Measurements from ENCODE around the gene MATR3.

DNA sequence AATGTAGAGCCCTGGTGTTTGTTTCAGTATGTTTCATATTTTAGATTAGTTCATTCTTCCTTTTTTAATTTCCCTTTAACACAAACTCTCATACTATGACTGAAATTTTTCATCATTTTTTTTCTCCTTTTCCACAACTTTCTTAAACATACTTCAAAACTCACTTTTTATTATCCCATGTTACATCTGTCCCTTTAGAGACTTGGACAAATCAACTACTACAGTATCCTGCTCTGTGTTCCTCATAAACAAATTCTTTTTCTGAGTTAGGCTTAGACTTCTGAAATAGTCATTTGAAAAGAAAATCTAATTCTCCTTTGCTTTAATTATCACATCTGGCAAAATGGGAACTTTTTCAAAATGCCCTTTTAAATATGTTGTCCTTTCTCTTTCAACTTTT lies 15.3 kb downstream of the MATR3 start:
- no peak for TF ChIP-seq POLR2A (IDR thresholded peaks at IDR 0.05)
- no peak for TF ChIP-seq CTCF (IDR thresholded peaks at IDR 0.05)

Measured in thyroid gland (tissue), 4 donors.